ENCODE results near the gene RAB3IL1. TPM values are rescaled to one million over a fixed set of nuclear protein-coding genes. Genes with fewer than 3 reads are reported as not detected.

Gene RAB3IL1
- 13.5 and 16.5 TPM in 2 replicates for total RNA-seq

GRCh38 chr11:61917334-61918109, at the start of gene RAB3IL1:
Gene RAB3IL1, minus strand, starts transcription at chr11:61917566. Its CDS starts 199 bp downstream, at chr11:61917367.

DNA sequence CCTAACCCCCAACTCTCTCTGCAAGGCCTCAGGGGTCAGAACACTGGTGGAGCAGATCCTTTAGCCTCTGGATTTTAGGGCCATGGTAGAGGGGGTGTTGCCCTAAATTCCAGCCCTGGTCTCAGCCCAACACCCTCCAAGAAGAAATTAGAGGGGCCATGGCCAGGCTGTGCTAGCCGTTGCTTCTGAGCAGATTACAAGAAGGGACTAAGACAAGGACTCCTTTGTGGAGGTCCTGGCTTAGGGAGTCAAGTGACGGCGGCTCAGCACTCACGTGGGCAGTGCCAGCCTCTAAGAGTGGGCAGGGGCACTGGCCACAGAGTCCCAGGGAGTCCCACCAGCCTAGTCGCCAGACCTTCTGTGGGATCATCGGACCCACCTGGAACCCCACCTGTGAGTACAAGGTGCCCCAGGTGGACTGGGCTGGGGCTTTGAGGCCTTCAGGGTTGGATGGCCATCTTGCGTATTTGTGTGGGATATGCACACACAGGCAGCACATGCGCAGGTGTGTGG, 32.7 kb upstream of the RAB3IL1 start, which contains the start of gene BEST1:
BEST1 (plus strand) TSS at position 317 of the 513 bp plus-strand sequence. CDS start 1,456 bp downstream, outside the sequence.

GRCh38 chr11:61891331-61892084, 25.9 kb downstream of the RAB3IL1 start, which contains the start of gene FADS3:
Gene FADS3, minus strand, starts transcription at chr11:61891545. Its CDS starts 164 bp downstream, at chr11:61891381.

Small RNA genes lying within 50 kb of the gene (small RNA-seq; reads per million reads assigned to genes)
- gene MIR6746 (not detected), gene RNU6-1243P (not detected)

Other genes with a start within 250 kb of the RAB3IL1 start
- 2.2 and 3.1 TPM in 2 replicates for gene DAGLA, start 237.2 kb downstream of the RAB3IL1 start, total RNA-seq
- gene MYRF, start 164.9 kb downstream of the RAB3IL1 start, total RNA-seq: under 0.01 and 0.20 TPM in 2 replicates
- gene TMEM258, start 125.0 kb downstream of the RAB3IL1 start, total RNA-seq: 63.5 and 68.0 TPM in 2 replicates
- 20.6 and 42.4 TPM in 2 replicates for gene FEN1, start 124.7 kb downstream of the RAB3IL1 start, total RNA-seq
- gene FADS1, start 100.6 kb downstream of the RAB3IL1 start, total RNA-seq: 182 and 244 TPM in 2 replicates
- gene FADS2, start 89.3 kb downstream of the RAB3IL1 start, total RNA-seq: 433 and 519 TPM in 2 replicates
- gene FADS3, start 26.0 kb downstream of the RAB3IL1 start, total RNA-seq: 68.6 and 77.2 TPM in 2 replicates
- gene BEST1, start 32.8 kb upstream of the RAB3IL1 start, total RNA-seq: 4.1 and 4.8 TPM in 2 replicates
- 467 and 961 TPM in 2 replicates for gene FTH1, start 50.1 kb upstream of the RAB3IL1 start, total RNA-seq
- gene INCENP, start 206.4 kb upstream of the RAB3IL1 start, total RNA-seq: 34.9 and 55.5 TPM in 2 replicates